HG03469 (cell line): ENCODE results near the gene EDNRA.
A peak's percentile ranks its signal among the peaks of the same experiment; 100 is the strongest.

ENCODE experiments used
- ATAC-seq: cut with Tn5 transposase; IDR thresholded peaks from one replicate; pipeline ENCODE4 v1.9.1; 2021; ENCODE audit warnings: mild to moderate bottlenecking, moderate library complexity, moderate number of reproducible peaks; ENCODE audit not compliant: unreplicated experiment

The EDNRA gene

GRCh38 chr4:147539959-147540358 lies 59.1 kb downstream of the EDNRA start:
- ATAC-seq: no peak

GRCh38 chr4:147542229-147542990 lies 61.5 kb downstream of the EDNRA start:
- ATAC-seq: no peak

GRCh38 chr4:147543034-147543433 lies 62.1 kb downstream of the EDNRA start:
- ATAC-seq: no peak

- no peak for ATAC-seq
These were observed 65.5 kb downstream of the EDNRA start for GRCh38 chr4:147546349-147546748.

GRCh38 chr4:147547314-147548056 lies 66.6 kb downstream of the EDNRA start:
- ATAC-seq: no peak

GRCh38 chr4:147548256-147548655 lies 67.4 kb downstream of the EDNRA start:
- no peak for ATAC-seq

- peak; percentile 76 for ATAC-seq
These were observed 69.8 kb downstream of the EDNRA start for GRCh38 chr4:147550626-147551246.

- ATAC-seq: no peak
These were observed 79.7 kb downstream of the EDNRA start for GRCh38 chr4:147560625-147561024.

GRCh38 chr4:147566762-147567161 lies 85.9 kb downstream of the EDNRA start:
- ATAC-seq: no peak

- ATAC-seq: no peak
These were observed 86.4 kb downstream of the EDNRA start for GRCh38 chr4:147567276-147567675.

- ATAC-seq: no peak
These were observed 89.7 kb downstream of the EDNRA start for GRCh38 chr4:147570616-147571015.

- ATAC-seq: no peak
These were observed 90.3 kb downstream of the EDNRA start for GRCh38 chr4:147571036-147571770.

GRCh38 chr4:147576084-147576483 lies 95.2 kb downstream of the EDNRA start:
- no peak for ATAC-seq

- ATAC-seq: no peak
These were observed 97.2 kb downstream of the EDNRA start for GRCh38 chr4:147578051-147578476.

GRCh38 chr4:147578593-147578992 lies 97.7 kb downstream of the EDNRA start:
- ATAC-seq: no peak

- ATAC-seq: no peak
These were observed 99.5 kb downstream of the EDNRA start for GRCh38 chr4:147580396-147580795.

- ATAC-seq: no peak
These were observed 100.9 kb downstream of the EDNRA start for GRCh38 chr4:147581606-147582350.

- no peak for ATAC-seq
These were observed 101.6 kb downstream of the EDNRA start for GRCh38 chr4:147582386-147583060.

- ATAC-seq: no peak
These were observed 103.0 kb downstream of the EDNRA start for GRCh38 chr4:147583876-147584275.

GRCh38 chr4:147586032-147586431 lies 105.1 kb downstream of the EDNRA start:
- no peak for ATAC-seq
